Left colon (tissue), 2 donors: Measurements from ENCODE around the gene C10orf90. TPM values are rescaled to one million over a fixed set of nuclear protein-coding genes. Genes with fewer than 3 reads are reported as not detected.

ENCODE experiments used
- ATAC-seq: fragments of 200-7000 bp; cut with Tn5 transposase; one replicate; pipeline ENCODE4 v1.9.1; 2020; ENCODE audit warnings: mild to moderate bottlenecking, moderate library complexity
- DNase-seq, 2 donors: peaks; one replicate each; pipeline ENCODE4 v3.0.0-alpha.2; 2020
- intact Hi-C, 2 donors: fragments of 100-400 bp; cut with DNase I in 1 of 2; cut with micrococcal nuclease in 1 of 2; formaldehyde crosslinking; loops; one replicate each; pipeline versions ENCODE4 v1.11.2 to v1.14.0; 2022; cut with DNase I, micrococcal nuclease
- long read RNA-seq: library from polyadenylated mRNA; unstranded; transcript quantifications from one replicate; pipeline ENCODE4 v2.0.0, GENCODE V29; 2021
- total RNA-seq, 2 donors: library from RNA; stranded (reverse); fragmentation: NEBNext Ultra II Directional; extraction: Animal tissue kit (Norgen Biotek cat#: 25700); gene quantifications; one replicate each; pipeline ENCODE4 v1.2.1, GENCODE V29; 2021
- donor health status: DM: no; HTN: no; CAD: no.
- donor health status: DM: yes; HTN: yes; CAD: no.

The C10orf90 gene, protein sequence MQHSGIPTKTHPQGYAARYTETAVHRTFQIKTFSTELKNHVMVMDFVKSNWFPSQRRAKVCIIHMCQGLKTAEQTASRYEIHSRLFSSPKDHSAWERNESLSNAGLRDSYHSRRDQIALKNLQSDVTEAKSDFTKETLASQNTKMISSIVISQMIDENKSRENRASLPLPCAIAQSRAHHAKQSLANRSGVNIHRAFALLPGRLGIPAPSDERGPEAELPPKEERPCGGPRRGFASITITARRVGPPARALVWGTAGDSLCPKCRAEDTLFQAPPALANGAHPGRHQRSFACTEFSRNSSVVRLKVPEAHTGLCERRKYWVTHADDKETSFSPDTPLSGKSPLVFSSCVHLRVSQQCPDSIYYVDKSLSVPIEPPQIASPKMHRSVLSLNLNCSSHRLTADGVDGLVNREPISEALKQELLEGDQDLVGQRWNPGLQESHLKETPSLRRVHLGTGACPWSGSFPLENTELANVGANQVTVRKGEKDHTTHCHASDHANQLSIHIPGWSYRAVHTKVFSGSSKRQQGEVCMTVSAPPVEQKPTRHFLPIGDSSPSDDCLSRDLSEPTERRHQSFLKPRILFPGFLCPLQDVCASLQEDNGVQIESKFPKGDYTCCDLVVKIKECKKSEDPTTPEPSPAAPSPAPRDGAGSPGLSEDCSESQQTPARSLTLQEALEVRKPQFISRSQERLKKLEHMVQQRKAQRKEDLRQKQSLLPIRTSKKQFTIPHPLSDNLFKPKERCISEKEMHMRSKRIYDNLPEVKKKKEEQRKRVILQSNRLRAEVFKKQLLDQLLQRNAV
- under 1 TPM in 1 of 2 donors, not detected in 1; 0.18 TPM for total RNA-seq
- long read RNA-seq: 0 reads

DNA sequence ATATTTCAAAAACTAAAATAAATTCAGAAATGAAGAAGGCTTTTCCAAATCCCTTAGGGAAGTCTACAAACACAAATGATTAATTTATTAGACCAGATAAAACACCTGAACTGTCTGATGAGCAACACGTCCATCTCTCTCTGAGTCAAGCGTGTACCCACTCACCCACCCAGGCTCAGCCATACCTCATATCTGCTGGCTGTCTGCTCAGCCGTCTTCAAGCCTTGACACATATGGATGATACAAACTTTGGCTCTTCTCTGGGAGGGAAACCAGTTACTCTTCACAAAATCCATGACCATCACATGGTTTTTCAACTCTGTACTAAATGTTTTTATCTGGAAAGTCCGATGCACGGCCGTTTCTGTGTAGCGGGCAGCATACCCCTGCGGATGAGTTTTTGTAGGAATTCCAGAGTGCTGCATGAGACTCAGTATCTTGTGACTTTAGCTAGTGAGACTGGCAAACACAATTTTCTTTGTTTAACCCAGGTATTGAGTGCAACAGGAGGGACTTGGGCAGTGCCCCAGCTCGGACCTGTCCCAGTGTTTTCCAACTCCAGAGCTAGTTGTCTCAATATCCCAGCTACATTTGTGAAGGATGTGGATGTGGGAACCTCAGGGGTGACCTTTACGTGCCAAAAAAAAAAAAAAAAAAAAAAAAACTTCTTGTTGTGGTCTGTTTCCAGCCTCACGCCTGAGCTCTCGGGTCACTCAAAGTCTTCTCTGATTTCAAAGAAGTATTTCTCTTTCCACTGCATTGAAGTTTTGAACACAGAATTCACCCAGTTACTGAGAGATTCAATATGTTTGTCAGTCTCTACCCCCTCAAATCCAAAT is at the start of gene C10orf90:
C10orf90 (minus strand) TSS at position 638 of the 839 bp plus-strand sequence; CDS start at position 425, 213 bp downstream.
- DNase-seq (no peak), ATAC-seq (no peak)
- intact Hi-C loops: no loop called here

DNA sequence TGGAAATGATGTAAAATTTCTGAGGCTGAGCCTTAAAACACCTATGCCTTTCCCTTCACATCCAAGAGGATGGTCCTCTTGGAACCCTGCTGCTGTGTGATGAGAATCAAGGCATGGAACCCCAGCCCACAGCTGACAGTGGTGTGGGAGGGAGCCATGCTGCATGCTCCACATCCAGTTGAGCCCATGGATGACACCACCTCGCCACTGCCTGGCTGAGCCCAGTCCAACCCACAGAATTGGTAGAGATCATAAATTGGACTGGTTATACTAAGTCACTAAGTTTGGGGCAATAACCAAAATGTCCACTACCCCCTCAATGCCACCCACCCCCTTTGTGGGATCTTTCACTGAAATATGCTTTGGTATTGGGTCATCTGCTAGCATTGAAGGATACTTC is 45.9 kb upstream of the C10orf90 start:
- no peak for DNase-seq
- intact Hi-C loops: no loop called here
- ATAC-seq: no peak

DNA sequence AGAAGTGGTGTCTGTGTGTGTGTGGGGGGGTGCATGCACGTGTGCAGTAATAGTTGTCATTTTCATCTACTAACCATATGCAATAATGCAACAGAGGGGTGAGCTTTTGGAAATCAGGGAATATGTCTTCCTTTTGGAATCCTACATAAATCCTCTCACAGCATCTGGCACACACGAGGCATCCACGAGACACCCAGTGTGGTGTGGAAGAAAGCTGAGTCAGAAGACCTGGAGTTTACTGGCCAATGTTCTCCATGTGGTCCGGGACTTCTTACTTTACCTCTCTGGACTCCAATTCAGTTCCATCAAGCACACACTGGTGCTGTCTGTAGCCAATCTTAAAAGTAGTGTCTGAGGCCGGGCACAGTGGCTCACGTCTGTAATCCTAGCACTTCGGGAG is 43.1 kb upstream of the C10orf90 start:
- DNase-seq: no peak
- ATAC-seq: no peak
- intact Hi-C loops: no loop called here

DNA sequence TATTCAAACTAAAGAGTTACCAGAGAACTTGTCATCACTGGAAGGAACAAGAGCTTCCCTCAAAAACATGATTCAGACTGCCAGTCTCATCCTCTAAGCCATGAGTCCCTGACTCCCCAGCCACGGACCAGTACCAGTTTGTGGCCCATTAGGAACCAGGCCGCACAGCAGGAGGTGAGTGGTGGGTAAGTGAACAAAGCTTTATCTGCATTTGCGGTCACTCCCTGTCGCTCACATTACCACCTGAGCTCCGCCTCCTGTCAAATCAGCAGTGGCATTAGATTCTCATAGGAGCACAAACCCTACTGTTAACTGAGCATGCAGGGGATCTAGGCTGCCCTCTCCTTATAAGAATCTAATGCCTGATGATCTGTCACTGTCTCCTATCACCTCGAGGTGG is 42.2 kb upstream of the C10orf90 start:
- intact Hi-C loops: no loop called here
- ATAC-seq: no peak
- DNase-seq: no peak

DNA sequence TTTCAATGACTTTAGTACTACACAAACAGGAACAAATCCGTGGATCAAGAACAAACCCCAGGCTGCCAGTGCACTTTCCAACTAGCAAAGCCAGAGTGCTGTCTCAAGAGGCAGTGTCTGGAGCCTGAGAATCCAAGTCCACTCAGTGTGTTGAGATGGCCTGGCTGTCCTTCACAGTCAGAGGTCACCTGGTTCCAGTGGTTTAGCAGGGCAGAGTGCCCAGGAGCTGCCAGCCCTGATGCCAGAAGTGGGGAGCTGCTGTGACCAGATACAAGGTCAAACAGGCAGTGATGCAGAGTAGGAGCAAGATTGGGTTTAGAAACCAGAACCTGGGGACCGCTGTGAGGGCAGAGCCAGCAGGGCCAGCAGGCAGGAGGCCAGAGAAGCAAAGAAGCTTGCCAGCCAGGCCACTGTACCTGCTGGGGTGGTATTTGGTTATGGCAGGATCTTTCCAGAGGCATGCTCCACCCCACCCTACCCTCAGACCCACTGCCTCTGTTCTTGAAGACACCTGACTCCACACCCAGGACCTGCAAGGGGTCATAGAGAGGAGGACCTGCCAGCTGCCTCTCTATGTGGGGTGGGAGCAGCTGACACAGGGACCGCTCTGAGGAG is 35.6 kb upstream of the C10orf90 start:
- intact Hi-C loops: no loop called here
- DNase-seq (no peak), ATAC-seq (no peak)

DNA sequence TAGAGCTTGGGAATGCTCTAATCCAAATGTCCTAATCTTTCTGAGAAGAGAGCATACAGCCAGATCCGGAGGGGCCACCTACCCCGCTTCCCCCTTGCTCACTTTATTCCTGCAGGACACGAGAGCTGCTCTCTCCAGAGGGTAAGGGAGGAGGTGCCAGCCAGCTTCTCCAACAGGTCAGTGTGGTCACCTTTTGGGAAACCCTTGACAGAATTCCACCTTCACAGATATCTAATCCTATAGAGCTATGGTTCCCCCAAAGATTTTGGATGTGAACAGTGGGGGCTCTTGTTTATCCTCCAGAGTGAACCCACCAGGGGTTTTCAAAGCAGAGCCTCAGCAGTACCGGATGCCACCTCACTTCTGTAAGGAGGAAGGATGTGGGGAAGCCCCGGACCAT is 34.6 kb upstream of the C10orf90 start:
- no peak for DNase-seq
- intact Hi-C loops: no loop called here
- no peak for ATAC-seq

DNA sequence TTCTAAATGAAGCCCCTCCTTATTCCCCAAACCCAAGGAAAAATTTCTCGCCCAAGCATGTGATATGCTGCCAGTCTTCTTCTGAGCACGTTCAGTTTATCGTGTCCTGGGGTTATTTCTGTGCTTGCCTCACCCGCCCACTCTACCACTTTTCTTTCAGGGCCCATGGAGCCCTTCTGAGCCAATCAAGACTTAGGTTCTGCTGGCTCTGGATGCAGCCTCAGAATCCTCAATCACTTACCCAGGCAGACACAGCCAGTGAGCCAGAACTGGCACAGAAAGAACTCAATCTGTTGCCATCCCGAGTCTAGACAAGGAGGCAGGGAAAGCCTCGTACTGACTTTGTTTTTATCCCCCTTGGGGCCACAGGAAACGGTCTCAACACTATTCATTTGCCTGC is 34.2 kb upstream of the C10orf90 start:
- intact Hi-C loops: no loop called here
- ATAC-seq: no peak
- DNase-seq: no peak

DNA sequence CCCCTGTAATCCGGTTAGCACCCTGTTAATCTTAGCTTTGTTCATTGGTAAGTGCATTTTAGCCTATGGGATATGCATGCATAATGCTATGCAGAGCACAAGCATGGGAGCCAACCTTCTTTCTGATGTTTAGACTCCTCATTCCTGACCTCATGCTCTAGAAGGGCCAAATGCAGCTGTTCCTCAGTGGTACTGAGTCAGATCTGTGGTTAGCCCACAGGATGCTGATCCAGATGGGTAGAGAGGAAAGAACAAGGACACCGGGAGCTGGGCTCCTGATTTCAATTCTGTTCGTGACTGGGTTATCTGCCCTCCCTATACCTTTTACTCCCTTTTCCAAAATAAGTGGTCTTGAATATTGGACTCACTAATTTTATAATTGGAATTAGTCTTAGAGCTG is 31.7 kb upstream of the C10orf90 start:
- ATAC-seq (no peak), DNase-seq (no peak)
- intact Hi-C loops: no loop called here

DNA sequence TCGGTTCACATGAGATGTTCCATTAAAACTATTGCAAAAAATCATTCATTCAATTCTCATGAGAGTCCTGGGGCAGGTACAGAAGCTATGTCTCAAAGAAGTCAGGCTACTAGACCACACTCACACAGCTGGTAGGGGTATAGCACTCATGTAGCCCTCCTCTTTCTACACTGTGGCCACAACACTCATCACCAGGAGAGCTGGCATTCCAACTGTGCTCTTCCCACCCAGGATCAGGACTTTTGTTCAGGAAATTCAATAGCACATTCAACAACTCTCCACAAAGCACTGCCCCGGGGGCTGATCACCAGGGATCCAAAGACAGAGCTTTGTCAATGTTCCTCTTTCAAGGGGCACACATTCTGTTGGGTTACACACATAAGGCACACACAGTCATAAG is 31.0 kb upstream of the C10orf90 start:
- ATAC-seq: no peak
- no peak for DNase-seq
- intact Hi-C loops: no loop called here

DNA sequence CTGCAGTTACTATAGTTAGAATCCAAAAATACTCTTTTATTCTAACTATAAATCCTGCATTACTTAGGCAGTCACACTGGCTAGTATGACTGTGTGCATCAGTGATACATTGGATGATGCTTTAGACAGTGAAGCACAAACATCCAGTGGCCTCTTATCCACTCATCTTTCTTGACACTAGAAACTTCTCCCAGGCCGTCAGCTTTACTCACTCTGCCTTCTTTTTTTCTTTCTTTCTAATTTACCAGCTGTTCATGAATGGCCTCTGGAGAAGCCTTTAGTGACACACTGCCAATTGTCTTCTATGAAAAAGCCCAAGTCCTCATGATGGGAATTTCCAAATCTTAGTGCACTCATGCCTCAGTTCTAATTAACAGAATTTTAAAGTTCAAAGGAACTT is 26.2 kb upstream of the C10orf90 start:
- DNase-seq: no peak
- ATAC-seq: no peak
- intact Hi-C loops: no loop called here

DNA sequence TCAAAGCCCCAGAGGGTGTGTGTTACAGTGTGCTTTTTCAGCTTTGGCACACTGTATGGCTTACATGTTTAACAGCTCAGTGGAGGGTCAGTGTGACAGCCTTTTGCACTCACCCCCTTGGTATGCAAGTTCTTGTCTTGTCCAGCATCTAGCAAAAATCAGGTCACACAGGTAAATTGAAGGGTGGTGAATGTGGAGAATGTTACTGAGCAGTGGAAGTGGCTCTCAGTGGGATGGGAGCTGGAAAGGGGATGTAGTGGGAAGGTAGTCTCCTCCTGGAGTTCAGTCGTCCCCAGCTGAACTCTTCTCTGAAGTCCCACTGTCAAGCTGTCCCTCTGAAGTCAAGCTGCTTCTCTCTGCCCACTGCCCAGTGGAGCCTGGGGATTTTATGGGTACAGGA is 21.0 kb upstream of the C10orf90 start:
- DNase-seq (no peak), ATAC-seq (no peak)
- intact Hi-C loops: no loop called here

DNA sequence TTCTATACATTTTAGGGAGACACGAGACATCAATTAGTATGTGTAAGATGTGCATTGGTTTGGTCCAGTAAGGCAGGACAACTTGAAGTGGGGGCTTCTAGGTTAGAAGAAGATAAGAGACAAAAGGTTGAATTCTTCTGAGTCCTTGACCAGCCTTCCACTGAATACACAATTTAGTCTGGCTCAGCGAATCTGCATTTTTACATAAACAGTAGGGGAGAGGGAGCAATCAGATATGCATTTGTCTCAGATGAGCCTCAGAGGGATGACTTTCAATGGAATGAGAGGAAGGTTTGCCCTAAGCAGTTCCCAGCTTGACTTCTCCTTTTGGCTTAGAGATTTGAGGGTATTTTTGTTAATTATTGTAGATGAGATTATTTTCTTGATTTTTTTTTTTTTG is 20.0 kb upstream of the C10orf90 start:
- ATAC-seq (no peak), DNase-seq (no peak)
- intact Hi-C loops: no loop called here

DNA sequence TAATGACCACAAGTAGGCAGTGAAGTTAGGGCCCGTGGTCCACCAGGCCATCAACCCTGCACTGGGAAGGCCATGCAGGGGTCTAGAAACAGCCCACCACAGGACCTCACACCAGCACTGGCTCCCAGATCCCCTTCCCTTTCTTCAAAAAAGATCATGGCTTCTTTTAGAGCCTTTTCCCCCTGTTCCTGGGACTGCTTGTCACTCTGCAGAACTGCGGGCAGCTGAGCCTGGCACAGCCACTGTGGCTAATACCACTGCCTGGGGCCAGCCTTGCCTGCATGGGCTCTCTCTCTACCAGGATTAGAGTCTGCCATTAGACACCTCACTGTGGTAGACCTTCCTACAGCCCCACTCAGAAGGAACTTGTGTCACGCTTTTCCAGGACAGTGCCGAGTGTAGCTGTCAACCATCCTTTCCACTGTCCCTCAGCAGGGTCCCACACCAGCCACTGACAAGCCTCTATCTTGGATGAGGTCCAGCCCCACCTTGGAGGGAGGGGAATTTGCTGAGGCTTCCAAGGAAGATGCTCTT is 19.0 kb upstream of the C10orf90 start:
- intact Hi-C loops: no loop called here

DNA sequence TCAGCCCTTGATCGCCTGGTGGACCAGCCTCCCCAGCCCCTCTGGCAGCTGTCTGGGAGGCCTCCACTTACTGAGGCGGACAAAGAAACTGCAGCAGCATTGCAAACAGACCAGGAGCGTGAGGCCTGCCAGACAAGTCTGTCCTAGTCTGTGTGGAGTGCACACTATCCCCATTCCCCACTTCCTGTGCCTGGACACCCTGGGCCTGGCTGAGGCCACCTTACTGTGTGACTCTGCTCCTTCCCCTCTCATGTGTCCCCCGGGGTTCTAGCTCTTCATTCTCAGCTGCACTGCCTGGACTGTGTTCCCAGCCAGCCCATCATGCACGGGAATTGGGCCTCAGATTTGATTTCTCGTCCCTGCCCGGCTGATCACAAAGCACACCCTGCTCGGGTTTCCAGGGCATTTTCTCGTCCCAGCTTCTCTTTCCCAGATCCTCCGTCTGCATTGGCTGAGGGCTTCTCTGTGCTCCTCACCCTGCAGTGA is 16.7 kb upstream of the C10orf90 start:
- intact Hi-C loops: no loop called here
- DNase-seq (no peak), ATAC-seq (no peak)

More for the DNA sequence above, 19.0 kb upstream of the C10orf90 start:
- no peak for DNase-seq
- ATAC-seq: no peak

DNA sequence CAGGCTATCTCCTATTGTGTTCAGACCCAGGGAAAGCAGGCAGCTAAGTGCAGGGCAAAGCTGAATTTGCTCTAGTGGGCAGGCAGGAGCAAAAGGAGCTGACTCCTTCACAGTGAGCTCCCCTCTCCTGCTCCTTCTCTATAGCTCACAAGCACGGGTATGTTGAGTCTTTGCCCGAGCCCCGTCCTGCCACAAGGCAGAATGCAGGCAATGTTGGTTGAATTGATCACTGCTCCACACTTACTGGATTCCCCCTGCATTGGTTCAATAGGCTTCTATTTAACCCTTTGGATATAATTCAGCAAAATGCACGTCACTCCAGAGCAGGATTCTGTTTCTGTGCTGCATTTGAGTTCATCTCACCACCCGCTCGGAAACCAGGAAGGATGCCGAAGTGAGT is 16.2 kb upstream of the C10orf90 start:
- ATAC-seq (no peak), DNase-seq (no peak)
- intact Hi-C loops: no loop called here

DNA sequence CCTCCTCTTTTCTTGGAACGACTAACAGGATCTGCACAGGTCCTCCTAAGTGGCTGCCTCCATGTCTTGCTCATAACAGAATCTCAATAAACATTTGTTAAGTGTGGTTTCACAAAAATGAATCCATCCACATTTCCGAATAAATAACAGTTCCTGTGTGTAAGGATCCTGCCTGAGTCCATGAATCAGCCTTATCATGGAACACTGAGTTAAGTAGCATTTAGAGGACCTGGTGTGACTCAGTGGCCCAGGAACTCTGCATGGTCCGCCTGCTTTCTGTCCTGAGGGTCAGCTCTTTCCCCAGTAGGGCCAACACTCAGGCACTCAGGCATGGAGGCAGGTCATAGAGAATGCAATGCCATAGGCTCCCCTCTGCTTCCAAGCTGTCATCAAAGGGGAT is 15.8 kb upstream of the C10orf90 start:
- intact Hi-C loops: no loop called here
- ATAC-seq: no peak
- no peak for DNase-seq

DNA sequence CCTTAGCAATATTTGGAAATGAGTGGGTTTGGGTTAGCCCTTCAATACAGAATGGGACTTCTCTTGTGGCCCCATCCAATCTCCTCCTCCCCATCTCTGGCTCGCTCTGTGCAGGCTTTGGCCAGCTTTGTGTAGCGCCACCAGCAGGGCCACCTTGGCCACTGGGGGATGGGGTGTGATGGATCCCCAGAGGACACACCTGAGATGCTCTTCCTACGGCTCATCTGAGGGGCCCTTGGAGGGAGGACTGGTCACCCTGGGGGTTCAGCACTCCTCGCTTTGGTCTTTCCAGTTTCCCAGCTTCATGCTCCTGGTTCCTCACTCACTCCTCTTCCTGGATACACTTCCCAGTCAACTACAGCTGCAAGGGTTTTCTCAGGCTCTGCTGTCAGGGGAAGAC is 15.3 kb upstream of the C10orf90 start:
- no peak for DNase-seq
- intact Hi-C loops: no loop called here
- ATAC-seq: no peak

DNA sequence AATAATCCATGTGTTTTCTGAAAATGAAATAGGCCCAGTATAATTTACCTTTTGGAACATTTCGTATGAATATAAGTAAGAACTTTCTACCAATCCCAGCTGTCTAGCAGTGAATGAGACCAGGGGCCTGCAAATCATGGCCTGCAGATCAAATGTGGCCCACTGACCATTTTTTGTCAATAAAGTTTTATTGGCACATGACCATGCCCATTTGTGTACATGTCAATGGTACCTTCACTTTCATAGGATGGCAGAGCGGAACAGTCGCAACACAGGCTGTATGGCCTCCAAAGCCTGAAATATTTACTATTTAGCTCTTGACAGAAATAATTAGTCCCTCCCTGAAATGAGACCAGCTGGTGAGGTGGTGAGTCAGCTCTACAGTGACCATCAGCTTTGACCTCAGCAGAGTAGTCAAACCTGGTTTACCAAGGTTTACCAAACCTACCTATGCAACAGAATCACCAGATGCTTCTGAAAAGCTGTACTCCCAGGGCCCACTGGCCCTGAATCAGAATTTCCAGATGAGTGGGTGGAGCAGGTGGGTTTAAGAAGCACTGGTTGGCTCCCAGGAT is 13.8 kb upstream of the C10orf90 start:
- no peak for ATAC-seq
- intact Hi-C loops: no loop called here
- DNase-seq: no peak
